HepG2 (cell line): Measurements from ENCODE around the gene SLC9A9. TPM values are rescaled to one million over a fixed set of nuclear protein-coding genes. Genes with fewer than 3 reads are reported as not detected.

Experiments
- ATAC-seq: fragments of 200-7000 bp; cut with Tn5 transposase; 3 replicates; pipeline ENCODE4 v1.9.1; 2020; ENCODE audit warnings: mild to moderate bottlenecking, moderate library complexity
- BruUV-seq: library from RNA; stranded (reverse); fragments of 400-500 nt; replicated peaks from 2 replicates; lab custom pipeline; 2021; lab: Mats Ljungman, UMichigan
- CTCF ChIA-PET: fragments of 300-600 bp; formaldehyde crosslinking; extraction: SDS; loops from one replicate; lab custom pipeline; 2021; ENCODE audit warnings: low total read pairs, inconsistent platforms, low intra/inter-chr PET ratio; lab: Yijun Ruan, JAX
- POLR2A ChIA-PET: fragments of 350-600 bp; sonication (Branson Sonifier 250); formaldehyde crosslinking; loops from one replicate; lab custom pipeline; 2020; ENCODE audit warnings: antibody characterized with exemption, inconsistent platforms; lab: Yijun Ruan, JAX
- DNase-seq: peaks from one replicate; pipeline ENCODE4 v3.0.0-alpha.2; 2015; ENCODE audit warnings: low spot score
- FAIRE-seq: peaks from 3 replicates; lab custom pipeline; 2011; peaks lifted over from hg19 to GRCh38; lab: Jason Lieb, UNC
- H2AFZ ChIP-seq: one replicate; pipeline ENCODE4 v1.6.1; 2011; ENCODE audit warnings: low read length, inconsistent platforms
- H3K27ac ChIP-seq: fragments of 300-600 bp; 3 replicates; pipeline ENCODE4 v1.8.0; 2011; ENCODE audit warnings: mixed run types, mild to moderate bottlenecking, mixed read lengths, low read length, inconsistent platforms; ENCODE audit not compliant: insufficient read depth; ENCODE audit errors: extremely low read length
- H3K27me3 ChIP-seq, 2 experiments: fragments of 200-600 bp in 1 of 2; 2 replicates in 1 of 2; 3 replicates in 1 of 2; pipeline versions ENCODE4 v1.6.0 to v1.8.0; 2011; ENCODE audit warnings: low read length in 2 of 2, mild to moderate bottlenecking in 2 of 2, moderate library complexity in 2 of 2, inconsistent platforms in 1 of 2; ENCODE audit not compliant: insufficient read depth in 2 of 2, control insufficient read depth in 1 of 2
- H3K36me3 ChIP-seq, 2 experiments: fragments of 200-600 bp in 1 of 2; replicated peaks in 1 of 2; 2 replicates in 1 of 2; 3 replicates in 1 of 2; pipeline versions ENCODE4 v1.5.1 to v1.8.0; 2011; ENCODE audit warnings: low read length in 2 of 2, inconsistent platforms in 1 of 2; ENCODE audit not compliant: insufficient read depth in 2 of 2, control insufficient read depth in 1 of 2
- H3K4me1 ChIP-seq: 2 replicates; pipeline ENCODE4 v1.5.1; 2012; ENCODE audit warnings: low read length, inconsistent platforms; ENCODE audit not compliant: insufficient read depth
- H3K4me2 ChIP-seq: 2 replicates; pipeline ENCODE4 v1.6.0; 2011; ENCODE audit warnings: low read depth, low read length, inconsistent platforms
- H3K4me3 ChIP-seq, 3 experiments: fragments of 200-600 bp in 1 of 3; sonication (generic), shearing (Covaris generic) in 1 of 3; replicated peaks in 1 of 3; 2 replicates each; pipeline ENCODE4 v1.5.1; 2011 to 2016; ENCODE audit warnings: low read length in 3 of 3, inconsistent platforms in 2 of 3, low read depth in 2 of 3, mild to moderate bottlenecking in 2 of 3, control low read depth in 1 of 3, mixed read lengths in 1 of 3; ENCODE audit not compliant: insufficient read depth in 1 of 3
- H3K79me2 ChIP-seq: one replicate; pipeline ENCODE4 v1.6.1; 2011; ENCODE audit warnings: low read length, inconsistent platforms; ENCODE audit not compliant: insufficient read depth
- H3K9ac ChIP-seq: 2 replicates; pipeline ENCODE4 v1.6.0; 2011; ENCODE audit warnings: mild to moderate bottlenecking, low read depth, low read length, inconsistent platforms; ENCODE audit not compliant: insufficient read depth
- H3K9me3 ChIP-seq: 2 replicates; pipeline ENCODE4 v1.5.1; 2012; ENCODE audit warnings: mild to moderate bottlenecking, low read length
- H4K20me1 ChIP-seq: 2 replicates; pipeline ENCODE4 v1.6.0; 2011; ENCODE audit warnings: inconsistent platforms, mild to moderate bottlenecking, low read length, moderate library complexity; ENCODE audit not compliant: insufficient read depth
- ARID5B ChIP-seq: IDR thresholded peaks from 2 replicates; pipeline ENCODE4 v1.4.0; 2020; ENCODE audit warnings: mild to moderate bottlenecking, missing genetic modification reagents
- CBX1 ChIP-seq: IDR thresholded peaks from one replicate; pipeline ENCODE4 v1.6.1; 2016; ENCODE audit warnings: antibody characterized with exemption, low read depth
- DMTF1 ChIP-seq: sonication (generic); formaldehyde crosslinking; IDR thresholded peaks from 2 replicates; pipeline ENCODE4 v1.4.0; 2020; ENCODE audit warnings: mild to moderate bottlenecking, missing genetic modification reagents
- FOXK1 ChIP-seq: sonication (generic); formaldehyde crosslinking; IDR thresholded peaks from 2 replicates; pipeline ENCODE4 v1.4.0; 2020; ENCODE audit warnings: low read depth, missing genetic modification reagents, borderline replicate concordance
- MAFF ChIP-seq: IDR thresholded peaks from 2 replicates; pipeline ENCODE4 v1.6.1; 2011; ENCODE audit warnings: low read depth, low read length, improper control_type of control experiment
- MIXL1 ChIP-seq: IDR thresholded peaks from 2 replicates; pipeline ENCODE4 v1.6.1; 2016
- NRL ChIP-seq: sonication (generic); formaldehyde crosslinking; IDR thresholded peaks from 2 replicates; pipeline ENCODE4 v1.5.0; 2020; ENCODE audit warnings: missing genetic modification reagents, mild to moderate bottlenecking, moderate library complexity, borderline replicate concordance
- REPIN1 ChIP-seq: sonication (generic); formaldehyde crosslinking; IDR thresholded peaks from 2 replicates; pipeline ENCODE4 v1.8.0; 2022; ENCODE audit warnings: missing genetic modification reagents, low read depth, mild to moderate bottlenecking, borderline replicate concordance
- RFX5 ChIP-seq: IDR thresholded peaks from 2 replicates; pipeline ENCODE4 v1.6.1; 2011; ENCODE audit warnings: low read depth, low read length, improper control_type of control experiment
- ZNF20 ChIP-seq: sonication (generic); formaldehyde crosslinking; IDR thresholded peaks from 2 replicates; pipeline ENCODE4 v1.4.0; 2020; ENCODE audit warnings: mild to moderate bottlenecking, moderate library complexity, missing genetic modification reagents
- ZNF740 ChIP-seq: sonication (generic); formaldehyde crosslinking; IDR thresholded peaks from 2 replicates; pipeline ENCODE4 v1.4.0; 2020; ENCODE audit warnings: missing genetic modification reagents
- WGBS: methylation state at CpG from one replicate; pipeline ENCODE4 v1.1.6; 2017; ENCODE audit warnings: low lambda C conversion rate; 5-methylcytosine and 5-hydroxymethylcytosine counted together
- in situ Hi-C: cut with HindIII; loops from 2 replicates; pipeline ENCODE4 v1.10.0; 2017; ENCODE audit warnings: low pct_unique_long_range_greater_than_20kb; ENCODE audit not compliant: extremely low pct_ligation_motif_present
- intact Hi-C: fragments of 100-400 bp; cut with micrococcal nuclease; formaldehyde crosslinking; loops from one replicate; pipeline ENCODE4 v1.10.0; 2022; ENCODE audit not compliant: unreplicated experiment
- polyA plus RNA-seq, 8 experiments: library from polyadenylated mRNA; depleted of rRNA in 3 of 8; stranded (reverse) in 7 of 8; unstranded in 1 of 8; fragments of >200 nt; fragmentation: Illumina TruSeq in 4 of 8; extraction: Trizol in 4 of 8; gene quantifications; 2 replicates each; pipeline versions ENCODE4 v1.2.1 to v1.2.3, GENCODE V29; 2011 to 2016; ENCODE audit warnings: low read depth in 4 of 8, missing spikeins in 1 of 8, mixed read lengths in 1 of 8; ENCODE audit not compliant: insufficient read depth in 1 of 8
- total RNA-seq, 5 experiments: library from RNA; depleted of rRNA; stranded (reverse); fragments of >200 nt; fragmentation: Illumina TruSeq; extraction: Trizol; gene quantifications; 2 replicates each; pipeline ENCODE4 v1.2.3, GENCODE V29; 2016; ENCODE audit warnings: low read depth in 1 of 5

The SLC9A9 gene
- total and polyA plus RNA-seq, 2 of the 13 experiments (the other 11 are each of a cell fraction or from before 2014, with no cell fraction given) = not detected

GRCh38 chr3:143791386-143791785, 56.9 kb downstream of the SLC9A9 start:
- 2% methylated on average over 2 of the region's 2 CpGs for WGBS
- no peaks in the 10 kb centered on the region for H3K36me3 ChIP-seq
- no TSS peak for BruUV-seq
- DNase-seq (no peak), FAIRE-seq (no peak), ATAC-seq (no peak)
- H3K27me3 ChIP-seq = no peaks in the 10 kb centered on the region
- no peak overlapping the region for H3K9ac ChIP-seq
- no peaks in the 10 kb centered on the region for H4K20me1 ChIP-seq
- H3K27ac ChIP-seq = no peak overlapping the region
- no peak overlapping the region for H3K4me3 ChIP-seq
- no peaks in the 10 kb centered on the region for H3K79me2 ChIP-seq
- H2AFZ ChIP-seq = no peak overlapping the region
- TF ChIP-seq NRL (no peak), RFX5 (no peak), MAFF (no peak)
- in situ Hi-C loops (no loop called here), intact Hi-C loops (no loop called here)
- ChIA-PET POLR2A (no interaction called here), CTCF (no interaction called here)
- no peaks in the 10 kb centered on the region for H3K4me1 ChIP-seq
- H3K4me2 ChIP-seq = no peak overlapping the region
- H3K9me3 ChIP-seq = no peaks in the 10 kb centered on the region

GRCh38 chr3:143786219-143787191, 61.8 kb downstream of the SLC9A9 start:
- 2% methylated on average over 9 of the region's 9 CpGs for WGBS
- TF ChIP-seq FOXK1 (CRISPR knock-in tag) = no peak
- no peak for TF ChIP-seq ZNF20
- no peak for TF ChIP-seq ARID5B (CRISPR knock-in tag)
- no peak for TF ChIP-seq CBX1
- no peak for TF ChIP-seq MIXL1 (CRISPR knock-in tag)
- TF ChIP-seq ZNF740 (CRISPR knock-in tag) = no peak
- TF ChIP-seq DMTF1 (CRISPR knock-in tag) = no peak
- no peak for TF ChIP-seq REPIN1

More at GRCh38 chr3:143786219-143787191, 61.8 kb downstream of the SLC9A9 start:
- FAIRE-seq (no peak), DNase-seq (no peak), ATAC-seq (no peak)
- intact Hi-C loops = no loop called here
- Histone ChIP-seq H4K20me1 (no peaks in the 10 kb centered on the region), H3K79me2 (no peaks in the 10 kb centered on the region), H3K36me3 (no peaks in the 10 kb centered on the region), H3K4me3 (no peak overlapping the region), H3K9me3 (no peaks in the 10 kb centered on the region), H3K9ac (no peak overlapping the region), H3K27ac (no peak overlapping the region), H2AFZ (no peak overlapping the region), H3K4me2 (no peak overlapping the region), H3K4me1 (no peaks in the 10 kb centered on the region), H3K27me3 (no peaks in the 10 kb centered on the region)
- CTCF ChIA-PET = no interaction called here
- no TSS peak for BruUV-seq
- in situ Hi-C loops = no loop called here
- POLR2A ChIA-PET = no interaction called here
